K562 (cell line): ENCODE data around the gene ANKRD13C. TPM values are rescaled to one million over a fixed set of nuclear protein-coding genes. Genes with fewer than 3 reads are reported as not detected.

Experiments used
- ATAC-seq: fragments of 200-7000 bp; cut with Tn5 transposase; 3 replicates; pipeline ENCODE4 v1.9.1; 2020; ENCODE audit warnings: moderate library complexity
- BruUV-seq: library from RNA; stranded (reverse); fragments of 400-500 nt; replicated peaks from 2 replicates; lab custom pipeline; 2021; lab: Mats Ljungman, UMichigan
- CTCF ChIA-PET: fragments of 300-600 bp; formaldehyde crosslinking; extraction: SDS; loops from one replicate; lab custom pipeline; 2021; ENCODE audit warnings: low intra/inter-chr PET ratio; lab: Yijun Ruan, JAX
- POLR2A ChIA-PET: fragments of 300-600, 350-650 bp; sonication (Branson Sonifier 250); formaldehyde crosslinking; extraction: SDS; loops from one replicate; lab custom pipeline; 2021; ENCODE audit warnings: antibody characterized with exemption, inconsistent platforms; lab: Yijun Ruan, JAX
- DNase-seq, 4 experiments: peaks; one replicate each; pipeline versions ENCODE4 v3.0.0 to v3.0.0-alpha.2; 2011 to 2018; ENCODE audit warnings: low spot score in 3 of 4, mixed read lengths in 3 of 4; ENCODE audit errors: extremely low read depth in 1 of 4
- FAIRE-seq: peaks from 2 replicates; lab custom pipeline; 2011; peaks lifted over from hg19 to GRCh38; lab: Jason Lieb, UNC
- H2AFZ ChIP-seq: 2 replicates; pipeline ENCODE4 v1.6.0; 2011; ENCODE audit warnings: low read depth, low read length, control low read depth, inconsistent platforms
- H3K27ac ChIP-seq: fragments of 200-600 bp; 3 replicates; pipeline ENCODE4 v1.8.0; 2011; ENCODE audit warnings: low read depth, mild to moderate bottlenecking, control low read depth, inconsistent platforms, low read length, moderate library complexity, mixed read lengths; ENCODE audit errors: extremely low read depth
- H3K27me3 ChIP-seq, 2 experiments: fragments of 300-600 bp in 1 of 2; 2 replicates in 1 of 2; 3 replicates in 1 of 2; pipeline versions ENCODE4 v1.6.0 to v1.8.0; 2011; ENCODE audit warnings: inconsistent platforms in 2 of 2, low read length in 2 of 2, mild to moderate bottlenecking in 1 of 2, mixed read lengths in 1 of 2, moderate library complexity in 1 of 2; ENCODE audit not compliant: control insufficient read depth in 2 of 2, insufficient read depth in 2 of 2
- H3K36me3 ChIP-seq: fragments of 300-600 bp; 3 replicates; pipeline ENCODE4 v1.8.0; 2011; ENCODE audit warnings: mild to moderate bottlenecking, low read length, inconsistent platforms; ENCODE audit not compliant: control insufficient read depth, insufficient read depth
- H3K4me1 ChIP-seq, 2 experiments: fragments of 200-600 bp in 1 of 2; replicated peaks in 1 of 2; 2 replicates in 1 of 2; 3 replicates in 1 of 2; pipeline versions ENCODE4 v1.5.1 to v1.8.0; 2011; ENCODE audit warnings: inconsistent platforms in 2 of 2, low read length in 2 of 2, mild to moderate bottlenecking in 1 of 2, mixed read lengths in 1 of 2, moderate library complexity in 1 of 2; ENCODE audit not compliant: control insufficient read depth in 2 of 2, insufficient read depth in 2 of 2
- H3K4me2 ChIP-seq: 2 replicates; pipeline ENCODE4 v1.6.1; 2011; ENCODE audit warnings: low read length, control low read depth, inconsistent platforms, mixed read lengths; ENCODE audit not compliant: insufficient read depth
- H3K4me3 ChIP-seq: fragments of 200-600 bp; sonication (generic), shearing (Covaris generic); 2 replicates; pipeline ENCODE4 v1.5.1; 2016; ENCODE audit warnings: control low read depth, inconsistent platforms
- H3K79me2 ChIP-seq: fragments of 200-600 bp; 3 replicates; pipeline ENCODE4 v1.8.0; 2011; ENCODE audit warnings: low read length, inconsistent platforms; ENCODE audit not compliant: control insufficient read depth, insufficient read depth
- H3K9ac ChIP-seq, 2 experiments: 2 replicates each; pipeline versions ENCODE4 v1.6.0 to v1.6.1; 2011; ENCODE audit warnings: low read depth in 2 of 2, low read length in 2 of 2, control low read depth in 1 of 2, inconsistent platforms in 1 of 2, mild to moderate bottlenecking in 1 of 2, mixed read lengths in 1 of 2; ENCODE audit not compliant: insufficient read depth in 1 of 2
- H3K9me1 ChIP-seq: one replicate; pipeline ENCODE4 v1.6.0; 2011; ENCODE audit warnings: inconsistent platforms, mild to moderate bottlenecking, low read length, moderate library complexity; ENCODE audit not compliant: control insufficient read depth, insufficient read depth
- H3K9me3 ChIP-seq: replicated peaks from 2 replicates; pipeline ENCODE4 v1.5.1; 2011; ENCODE audit warnings: low read depth, low read length, inconsistent platforms; ENCODE audit not compliant: control insufficient read depth, insufficient read depth
- H4K20me1 ChIP-seq: replicated peaks from 2 replicates; pipeline ENCODE4 v1.6.1; 2011; ENCODE audit warnings: low read length, inconsistent platforms, mixed read lengths; ENCODE audit not compliant: control insufficient read depth, insufficient read depth
- AFF1 ChIP-seq, 2 experiments: fragments of 450-650 bp; IDR thresholded peaks; 2 replicates each; pipeline ENCODE4 v1.6.1; 2018; ENCODE audit warnings: mild to moderate bottlenecking in 2 of 2, low read depth in 1 of 2; ENCODE audit not compliant: partially characterized antibody in 2 of 2
- BRD9 ChIP-seq: fragments of 450-650 bp; IDR thresholded peaks from 2 replicates; pipeline ENCODE4 v1.6.1; 2018; ENCODE audit warnings: low read depth; ENCODE audit not compliant: partially characterized antibody
- CREB5 ChIP-seq: fragments of 250-450 bp; sonication (Bioruptor Pico); IDR thresholded peaks from 2 replicates; pipeline ENCODE4 v1.5.0; 2020; ENCODE audit warnings: mild to moderate bottlenecking
- ID3 ChIP-seq, 2 experiments: fragments of 250-450 bp in 1 of 2; fragments of 450-650 bp in 1 of 2; sonication (Bioruptor Pico) in 1 of 2; IDR thresholded peaks; 2 replicates each; pipeline versions ENCODE4 v1.6.1 to v1.8.0; 2016 to 2021; ENCODE audit warnings: mild to moderate bottlenecking in 2 of 2, moderate library complexity in 2 of 2, missing compliant biosample characterization in 1 of 2, missing genetic modification characterization in 1 of 2
- KLF16 ChIP-seq: IDR thresholded peaks from 2 replicates; pipeline ENCODE4 v1.6.1; 2016; ENCODE audit warnings: antibody characterized with exemption
- MTA3 ChIP-seq: fragments of 450-650 bp; formaldehyde crosslinking; IDR thresholded peaks from 2 replicates; pipeline ENCODE4 v1.6.1; 2017; ENCODE audit warnings: mild to moderate bottlenecking, borderline replicate concordance
- STAT5B ChIP-seq: fragments of 250-450 bp; sonication (Bioruptor Pico); IDR thresholded peaks from 2 replicates; pipeline ENCODE4 v1.8.0; 2021; ENCODE audit warnings: mild to moderate bottlenecking, inconsistent platforms
- ZBTB12 ChIP-seq: fragments of 250-450 bp; sonication (Bioruptor Pico); IDR thresholded peaks from 2 replicates; pipeline ENCODE4 v1.4.0; 2020
- ZFX ChIP-seq: sonication (generic); formaldehyde crosslinking; IDR thresholded peaks from 2 replicates; pipeline ENCODE4 v1.8.0; 2022; ENCODE audit warnings: mild to moderate bottlenecking, missing genetic modification reagents, moderate library complexity
- WGBS: fragments of 100-300 bp; shearing (Covaris generic); methylation state at CpG from one replicate; pipeline ENCODE4 v1.1.6; 2016; ENCODE audit warnings: low coverage, mixed read lengths; ENCODE audit not compliant: insufficient coverage; ENCODE audit errors: missing lambda C conversion rate; 5-methylcytosine and 5-hydroxymethylcytosine counted together
- in situ Hi-C: fragments of 300-500 bp; cut with MboI; formaldehyde crosslinking; loops from 4 replicates; pipeline ENCODE4 v1.15.0; 2018; ENCODE audit warnings: inconsistent platforms, mixed read lengths
- intact Hi-C: fragments of 100-400 bp; cut with micrococcal nuclease; formaldehyde crosslinking; loops from 2 replicates; pipeline ENCODE4 v1.14.2; 2022
- polyA plus RNA-seq, 8 experiments: library from polyadenylated mRNA; depleted of rRNA in 4 of 8; stranded (reverse) in 5 of 8; unstranded in 3 of 8; fragments of >200 nt; fragmentation: Nextera tagmentation in 2 of 8; fragmentation: Illumina TruSeq in 1 of 8; extraction: Ambion mirVana in 2 of 8; extraction: Trizol in 1 of 8; gene quantifications; 2 replicates each; pipeline versions ENCODE4 v1.2.1 to v1.2.3, GENCODE V29; 2011 to 2014; ENCODE audit warnings: inconsistent platforms in 1 of 8, missing spikeins in 1 of 8
- total RNA-seq, 7 experiments: library from RNA; depleted of rRNA in 6 of 7; stranded (reverse); fragments of >200 nt in 6 of 7; fragmentation: Illumina TruSeq in 2 of 7; extraction: Trizol in 2 of 7; gene quantifications; 2 replicates each; pipeline versions ENCODE4 v1.2.1 to v1.2.3, GENCODE V29; 2011 to 2021; ENCODE audit warnings: low replicate concordance in 1 of 7

ANKRD13C gene
- total and polyA plus RNA-seq, 9 of the 15 experiments (the other 6 are each of a cell fraction or from before 2014, with no cell fraction given), result 3.4 to 22.8 (median 12.5) TPM

- TF ChIP-seq MTA3 (no peak), CREB5 (no peak), ID3 (CRISPR knock-in tag; IDR thresholded peaks at IDR 0.05) (no peak), ID3 (tag; IDR thresholded peaks at IDR 0.05) (no peak), ZBTB12 (CRISPR knock-in tag) (no peak)
Observed at GRCh38 chr1:70392626-70393025, 38.1 kb upstream of the ANKRD13C start (continued).

GRCh38 chr1:70387507-70387906, 33.0 kb upstream of the ANKRD13C start:
- peak; percentile 57 for FAIRE-seq
- no peaks in the 10 kb centered on the region for H3K36me3 ChIP-seq
- CTCF ChIA-PET, result no interaction called here
- H4K20me1 ChIP-seq, result no peaks in the 10 kb centered on the region
- no peak overlapping the region for H3K4me2 ChIP-seq
- no peaks in the 10 kb centered on the region for H3K4me1 ChIP-seq
- POLR2A ChIA-PET, result interaction anchor here (2.7 kb wide), 1 partner anchor 23 kb away, joined by 13 read pairs; the partner anchor contains the start of gene CTH
- H3K9me1 ChIP-seq, result no peaks in the 10 kb centered on the region
- intact Hi-C loops (no loop called here), in situ Hi-C loops (no loop called here)
- H2AFZ ChIP-seq, result 0 out of 2 replicates have a peak overlapping the region, but pooled peaks have one; percentile 9
- no peak overlapping the region for H3K27ac ChIP-seq
- H3K27me3 ChIP-seq, result no peaks in the 10 kb centered on the region
- TF ChIP-seq ZFX (CRISPR knock-in tag), result no peak
- TF ChIP-seq AFF1 (IDR thresholded peaks at IDR 0.05; ENCODE audit: low read depth in 1 of 2, partially characterized antibody in 2 of 2), result no peak
- TF ChIP-seq KLF16, result no peak
- TF ChIP-seq STAT5B, result no peak
- TF ChIP-seq BRD9, result no peak
- no TSS peak for BruUV-seq
- 24% methylated on average over 5 of the region's 5 CpGs for WGBS
- no peaks in the 10 kb centered on the region for H3K79me2 ChIP-seq
- H3K4me3 ChIP-seq, result no peak overlapping the region
- DNase-seq, result no peak
- no peaks in the 10 kb centered on the region for H3K9me3 ChIP-seq
- H3K9ac ChIP-seq, result no peak overlapping the region
- ATAC-seq, result peak; percentile 45; the same call in 2 of the 3 replicates
